SK-N-SH (cell line): ENCODE results near the gene ZCCHC3.

Experiments used
- CTCF ChIP-seq: fragments of 200-600 bp; sonication (generic); IDR thresholded peaks from 2 replicates; pipeline ENCODE4 v1.6.1; 2017; ENCODE audit warnings: antibody characterized with exemption, mild to moderate bottlenecking, moderate library complexity
- GABPA ChIP-seq: IDR thresholded peaks from 2 replicates; pipeline ENCODE4 v1.4.0; 2012; ENCODE audit warnings: low read depth, mild to moderate bottlenecking
- RAD21 ChIP-seq: IDR thresholded peaks from 2 replicates; pipeline ENCODE4 v1.6.1; 2012; ENCODE audit warnings: mild to moderate bottlenecking, low read length

DNA sequence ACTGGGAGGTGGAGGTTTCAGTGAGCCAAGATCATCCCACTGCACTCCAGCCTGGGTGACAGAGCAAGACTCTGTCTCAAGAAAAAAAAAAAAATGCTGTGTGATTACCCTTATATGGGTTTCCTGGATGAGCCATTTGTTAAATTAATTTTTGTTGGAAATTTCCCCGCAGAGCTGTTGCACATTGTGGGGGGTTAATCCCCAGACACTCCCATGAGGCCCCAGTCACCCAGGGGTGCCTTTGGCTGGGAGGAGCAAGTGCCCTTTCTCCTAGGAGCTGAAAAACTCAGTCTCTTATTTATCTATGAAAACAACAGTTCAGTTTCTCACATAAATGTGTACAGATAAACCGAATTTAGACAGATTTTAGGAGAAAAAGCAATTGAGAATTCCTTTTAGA lies 44.6 kb upstream of the ZCCHC3 start:
- TF ChIP-seq RAD21 (no peak), CTCF (no peak), GABPA (no peak)
